Measurements from ENCODE around the gene RNF223.

RNF223 gene

GRCh38 chr1:1084372-1085170 is 10.5 kb upstream of the RNF223 start:
- TF ChIP-seq, protein P1, sequence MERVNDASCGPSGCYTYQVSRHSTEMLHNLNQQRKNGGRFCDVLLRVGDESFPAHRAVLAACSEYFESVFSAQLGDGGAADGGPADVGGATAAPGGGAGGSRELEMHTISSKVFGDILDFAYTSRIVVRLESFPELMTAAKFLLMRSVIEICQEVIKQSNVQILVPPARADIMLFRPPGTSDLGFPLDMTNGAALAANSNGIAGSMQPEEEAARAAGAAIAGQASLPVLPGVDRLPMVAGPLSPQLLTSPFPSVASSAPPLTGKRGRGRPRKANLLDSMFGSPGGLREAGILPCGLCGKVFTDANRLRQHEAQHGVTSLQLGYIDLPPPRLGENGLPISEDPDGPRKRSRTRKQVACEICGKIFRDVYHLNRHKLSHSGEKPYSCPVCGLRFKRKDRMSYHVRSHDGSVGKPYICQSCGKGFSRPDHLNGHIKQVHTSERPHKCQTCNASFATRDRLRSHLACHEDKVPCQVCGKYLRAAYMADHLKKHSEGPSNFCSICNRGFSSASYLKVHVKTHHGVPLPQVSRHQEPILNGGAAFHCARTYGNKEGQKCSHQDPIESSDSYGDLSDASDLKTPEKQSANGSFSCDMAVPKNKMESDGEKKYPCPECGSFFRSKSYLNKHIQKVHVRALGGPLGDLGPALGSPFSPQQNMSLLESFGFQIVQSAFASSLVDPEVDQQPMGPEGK (CRISPR knock-in tag; IDR thresholded peaks at IDR 0.05; ENCODE audit: borderline replicate concordance), result no peak
- TF ChIP-seq TCF4 (CRISPR knock-in tag; IDR thresholded peaks at IDR 0.05; ENCODE audit: borderline replicate concordance), result no peak
- no peak for TF ChIP-seq ARNTL (CRISPR knock-in tag; IDR thresholded peaks at IDR 0.05; ENCODE audit: borderline replicate concordance, low read depth)
- no peak for TF ChIP-seq BACH2 (CRISPR knock-in tag; IDR thresholded peaks at IDR 0.05; ENCODE audit: borderline replicate concordance)
- no peak for TF ChIP-seq ZC3H10 (CRISPR knock-in tag; IDR thresholded peaks at IDR 0.05)
- TF ChIP-seq ZFP30 (CRISPR knock-in tag; IDR thresholded peaks at IDR 0.05), result no peak
- no peak for TF ChIP-seq ZFP3 (CRISPR knock-in tag; IDR thresholded peaks at IDR 0.05)
- no peak for TF ChIP-seq POU6F1 (CRISPR knock-in tag; IDR thresholded peaks at IDR 0.05; ENCODE audit: borderline replicate concordance, low read depth)
- no peak for TF ChIP-seq ISL1 (CRISPR knock-in tag; IDR thresholded peaks at IDR 0.05)
- no peak for TF ChIP-seq CSDC2 (CRISPR knock-in tag; IDR thresholded peaks at IDR 0.05)
- no peak for TF ChIP-seq OSR1 (CRISPR knock-in tag; IDR thresholded peaks at IDR 0.05)
- TF ChIP-seq ZNF565 (CRISPR knock-in tag; conservative IDR thresholded peaks at IDR 0.05; ENCODE audit: low read depth), result no peak
- TF ChIP-seq ZNF70 (CRISPR knock-in tag; IDR thresholded peaks at IDR 0.05), result no peak
- TF ChIP-seq, protein P2, sequence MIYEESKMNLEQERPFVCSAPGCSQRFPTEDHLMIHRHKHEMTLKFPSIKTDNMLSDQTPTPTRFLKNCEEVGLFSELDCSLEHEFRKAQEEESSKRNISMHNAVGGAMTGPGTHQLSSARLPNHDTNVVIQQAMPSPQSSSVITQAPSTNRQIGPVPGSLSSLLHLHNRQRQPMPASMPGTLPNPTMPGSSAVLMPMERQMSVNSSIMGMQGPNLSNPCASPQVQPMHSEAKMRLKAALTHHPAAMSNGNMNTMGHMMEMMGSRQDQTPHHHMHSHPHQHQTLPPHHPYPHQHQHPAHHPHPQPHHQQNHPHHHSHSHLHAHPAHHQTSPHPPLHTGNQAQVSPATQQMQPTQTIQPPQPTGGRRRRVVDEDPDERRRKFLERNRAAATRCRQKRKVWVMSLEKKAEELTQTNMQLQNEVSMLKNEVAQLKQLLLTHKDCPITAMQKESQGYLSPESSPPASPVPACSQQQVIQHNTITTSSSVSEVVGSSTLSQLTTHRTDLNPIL (CRISPR knock-in tag; IDR thresholded peaks at IDR 0.05; ENCODE audit: low read depth), result no peak
- TF ChIP-seq RARB (CRISPR knock-in tag; IDR thresholded peaks at IDR 0.05), result no peak
- TF ChIP-seq, protein P3, sequence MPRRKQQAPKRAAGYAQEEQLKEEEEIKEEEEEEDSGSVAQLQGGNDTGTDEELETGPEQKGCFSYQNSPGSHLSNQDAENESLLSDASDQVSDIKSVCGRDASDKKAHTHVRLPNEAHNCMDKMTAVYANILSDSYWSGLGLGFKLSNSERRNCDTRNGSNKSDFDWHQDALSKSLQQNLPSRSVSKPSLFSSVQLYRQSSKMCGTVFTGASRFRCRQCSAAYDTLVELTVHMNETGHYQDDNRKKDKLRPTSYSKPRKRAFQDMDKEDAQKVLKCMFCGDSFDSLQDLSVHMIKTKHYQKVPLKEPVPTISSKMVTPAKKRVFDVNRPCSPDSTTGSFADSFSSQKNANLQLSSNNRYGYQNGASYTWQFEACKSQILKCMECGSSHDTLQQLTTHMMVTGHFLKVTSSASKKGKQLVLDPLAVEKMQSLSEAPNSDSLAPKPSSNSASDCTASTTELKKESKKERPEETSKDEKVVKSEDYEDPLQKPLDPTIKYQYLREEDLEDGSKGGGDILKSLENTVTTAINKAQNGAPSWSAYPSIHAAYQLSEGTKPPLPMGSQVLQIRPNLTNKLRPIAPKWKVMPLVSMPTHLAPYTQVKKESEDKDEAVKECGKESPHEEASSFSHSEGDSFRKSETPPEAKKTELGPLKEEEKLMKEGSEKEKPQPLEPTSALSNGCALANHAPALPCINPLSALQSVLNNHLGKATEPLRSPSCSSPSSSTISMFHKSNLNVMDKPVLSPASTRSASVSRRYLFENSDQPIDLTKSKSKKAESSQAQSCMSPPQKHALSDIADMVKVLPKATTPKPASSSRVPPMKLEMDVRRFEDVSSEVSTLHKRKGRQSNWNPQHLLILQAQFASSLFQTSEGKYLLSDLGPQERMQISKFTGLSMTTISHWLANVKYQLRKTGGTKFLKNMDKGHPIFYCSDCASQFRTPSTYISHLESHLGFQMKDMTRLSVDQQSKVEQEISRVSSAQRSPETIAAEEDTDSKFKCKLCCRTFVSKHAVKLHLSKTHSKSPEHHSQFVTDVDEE (CRISPR knock-in tag; IDR thresholded peaks at IDR 0.05), result no peak
- no peak for TF ChIP-seq SNAI2 (CRISPR knock-in tag; IDR thresholded peaks at IDR 0.05)
- no peak for TF ChIP-seq GLIS3 (CRISPR knock-in tag; IDR thresholded peaks at IDR 0.05)
- TF ChIP-seq TOX (CRISPR knock-in tag; IDR thresholded peaks at IDR 0.05; ENCODE audit: borderline replicate concordance), result no peak
- no peak for ATAC-seq

DNA sequence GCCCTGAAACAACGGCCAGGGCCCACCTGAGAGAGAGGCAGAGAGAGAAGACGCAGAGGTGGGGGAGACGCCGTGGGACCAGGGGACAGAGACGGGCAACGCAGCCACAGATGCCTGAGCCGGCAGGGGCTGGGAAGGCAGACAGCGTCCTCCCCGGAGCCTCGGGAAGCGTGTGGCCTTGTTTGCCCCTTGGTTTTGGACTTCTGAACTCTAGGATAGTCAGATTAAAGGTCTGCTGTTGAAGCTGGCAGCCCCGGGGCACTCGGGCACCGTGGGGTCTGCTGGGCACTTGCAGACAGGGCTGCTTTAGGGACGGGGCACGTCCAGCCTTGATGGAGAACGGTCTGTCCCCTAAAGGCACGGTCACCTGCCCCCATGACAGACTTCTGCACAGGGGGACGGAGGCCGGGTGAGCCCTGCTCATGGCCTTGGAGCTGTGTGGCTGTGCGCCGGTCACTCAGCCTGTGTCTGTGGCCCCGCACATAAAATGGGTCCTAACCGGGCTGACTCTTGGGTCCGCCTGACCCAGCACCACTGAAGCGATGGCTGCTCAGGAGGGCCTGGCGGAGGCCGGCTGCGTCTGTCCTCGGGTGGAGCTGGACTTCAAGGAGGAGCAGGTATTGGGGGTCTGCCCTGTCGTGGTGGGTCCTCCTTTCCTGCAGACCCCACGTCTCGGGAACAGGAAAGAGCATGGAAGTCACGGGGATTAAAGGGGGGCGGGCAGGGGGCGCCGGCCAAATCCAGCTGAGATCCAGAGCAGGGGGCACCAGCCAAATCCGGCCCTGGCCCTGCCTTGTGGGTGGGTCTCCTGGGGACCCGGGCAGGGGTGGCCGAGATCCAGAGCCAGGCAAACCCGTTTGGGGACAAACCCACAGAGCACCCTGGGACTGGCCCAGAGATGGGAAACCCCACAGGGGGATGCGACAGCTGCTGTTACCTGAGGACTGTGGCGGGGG is 9.6 kb upstream of the RNF223 start:
- TF ChIP-seq ZFP3 (CRISPR knock-in tag; IDR thresholded peaks at IDR 0.05) (no peak), PPARA (CRISPR knock-in tag; IDR thresholded peaks at IDR 0.05; ENCODE audit: borderline replicate concordance) (no peak), ESRRG (CRISPR knock-in tag; IDR thresholded peaks at IDR 0.05) (no peak), OSR1 (CRISPR knock-in tag; IDR thresholded peaks at IDR 0.05) (no peak), ZFP30 (CRISPR knock-in tag; IDR thresholded peaks at IDR 0.05) (no peak), ZC3H10 (CRISPR knock-in tag; IDR thresholded peaks at IDR 0.05) (no peak), RARB (CRISPR knock-in tag; IDR thresholded peaks at IDR 0.05) (no peak), ISL1 (CRISPR knock-in tag; IDR thresholded peaks at IDR 0.05) (no peak)
- TF ChIP-seq, protein P3 (CRISPR knock-in tag; IDR thresholded peaks at IDR 0.05), result no peak
- no peak for ATAC-seq

Data from SK-N-SH treated with all-trans-retinoic acid at 6 μM for 48 hours (cell line).